Liver (tissue), 9 donors: Measurements from ENCODE around the gene COL4A4. TPM values are rescaled to one million over a fixed set of nuclear protein-coding genes. Genes with fewer than 3 reads are reported as not detected.

Experiments used
- DNase-seq: peaks from one replicate; pipeline ENCODE4 v3.0.0-alpha.2; 2017; ENCODE audit warnings: low spot score
- H3K27ac ChIP-seq, 2 donors: one replicate each; pipeline ENCODE4 v1.7.0; 2013; ENCODE audit warnings: inconsistent platforms in 2 of 2, low read length in 2 of 2, control low read depth in 1 of 2, low read depth in 1 of 2, mild to moderate bottlenecking in 1 of 2
- H3K27me3 ChIP-seq, 4 donors: one replicate each; pipeline versions ENCODE4 v1.6.1 to v1.7.0; 2013; ENCODE audit warnings: low read length in 3 of 4, inconsistent platforms in 1 of 4, mild to moderate bottlenecking in 1 of 4, moderate library complexity in 1 of 4; ENCODE audit not compliant: control insufficient read depth in 4 of 4, insufficient read depth in 4 of 4
- H3K36me3 ChIP-seq, 4 donors: one replicate each; pipeline versions ENCODE4 v1.6.1 to v1.7.0; 2013; ENCODE audit warnings: low read length in 3 of 4, mild to moderate bottlenecking in 3 of 4, low read depth in 1 of 4, moderate library complexity in 1 of 4; ENCODE audit not compliant: control insufficient read depth in 4 of 4, insufficient read depth in 3 of 4
- H3K4me1 ChIP-seq, 4 donors: one replicate each; pipeline versions ENCODE4 v1.6.1 to v1.7.0; 2013; ENCODE audit warnings: low read length in 3 of 4, mild to moderate bottlenecking in 3 of 4, moderate library complexity in 1 of 4; ENCODE audit not compliant: control insufficient read depth in 4 of 4, insufficient read depth in 4 of 4
- H3K4me3 ChIP-seq, 3 donors: one replicate each; pipeline versions ENCODE4 v1.6.1 to v1.7.0; 2013; ENCODE audit warnings: low read length in 3 of 3, control low read depth in 1 of 3, low read depth in 1 of 3, mild to moderate bottlenecking in 1 of 3
- H3K9ac ChIP-seq, 2 donors: one replicate each; pipeline ENCODE4 v1.7.0; 2013; ENCODE audit warnings: low read length in 2 of 2, mild to moderate bottlenecking in 2 of 2, moderate library complexity in 2 of 2, control low read depth in 1 of 2, low read depth in 1 of 2
- H3K9me3 ChIP-seq, 4 donors: one replicate each; pipeline versions ENCODE4 v1.6.1 to v1.7.0; 2013; ENCODE audit warnings: low read length in 3 of 4; ENCODE audit not compliant: control insufficient read depth in 4 of 4
- ATF3 ChIP-seq: IDR thresholded peaks from 2 replicates; pipeline ENCODE4 v1.6.1; 2016; ENCODE audit warnings: antibody characterized with exemption
- CTCF ChIP-seq: fragments of 150-350 bp; IDR thresholded peaks from 2 replicates; pipeline ENCODE4 v1.5.1; 2017; ENCODE audit warnings: improper control_type of control experiment, low read depth, low read length; ENCODE audit not compliant: missing input control
- EGR1 ChIP-seq, 2 donors: IDR thresholded peaks; 2 replicates each; pipeline ENCODE4 v1.6.1; 2016 to 2018; ENCODE audit warnings: antibody characterized with exemption in 2 of 2, low read depth in 2 of 2
- FOXA1 ChIP-seq: IDR thresholded peaks from 2 replicates; pipeline ENCODE4 v1.6.1; 2016; ENCODE audit warnings: antibody characterized with exemption
- FOXA2 ChIP-seq: IDR thresholded peaks from 2 replicates; pipeline ENCODE4 v1.6.1; 2016; ENCODE audit warnings: antibody characterized with exemption
- GABPA ChIP-seq, 2 donors: IDR thresholded peaks in 1 of 2; conservative IDR thresholded peaks in 1 of 2; 2 replicates each; pipeline ENCODE4 v1.6.1; 2016; ENCODE audit warnings: antibody characterized with exemption in 2 of 2, mild to moderate bottlenecking in 1 of 2, moderate library complexity in 1 of 2
- HNF4A ChIP-seq, 2 donors: conservative IDR thresholded peaks; 2 replicates each; pipeline ENCODE4 v1.6.1; 2016; ENCODE audit warnings: antibody characterized with exemption in 2 of 2, mild to moderate bottlenecking in 2 of 2
- HNF4G ChIP-seq: IDR thresholded peaks from 2 replicates; pipeline ENCODE4 v1.6.1; 2016; ENCODE audit warnings: antibody characterized with exemption
- JUND ChIP-seq, 2 donors: IDR thresholded peaks; 2 replicates each; pipeline ENCODE4 v1.6.1; 2016; ENCODE audit warnings: antibody characterized with exemption in 2 of 2
- MAX ChIP-seq: IDR thresholded peaks from 2 replicates; pipeline ENCODE4 v1.6.1; 2016; ENCODE audit warnings: antibody characterized with exemption
- NR2F2 ChIP-seq: IDR thresholded peaks from 2 replicates; pipeline ENCODE4 v1.6.1; 2016; ENCODE audit warnings: antibody characterized with exemption
- RAD21 ChIP-seq, 2 donors: IDR thresholded peaks; 2 replicates each; pipeline ENCODE4 v1.6.1; 2016; ENCODE audit warnings: antibody characterized with exemption in 2 of 2, mild to moderate bottlenecking in 2 of 2
- REST ChIP-seq: IDR thresholded peaks from 2 replicates; pipeline ENCODE4 v1.6.1; 2016; ENCODE audit warnings: antibody characterized with exemption, mild to moderate bottlenecking
- RXRA ChIP-seq, 2 donors: IDR thresholded peaks; 2 replicates each; pipeline ENCODE4 v1.6.1; 2017 to 2018; ENCODE audit warnings: antibody characterized with exemption in 2 of 2, mild to moderate bottlenecking in 1 of 2
- SP1 ChIP-seq: IDR thresholded peaks from 2 replicates; pipeline ENCODE4 v1.6.1; 2018; ENCODE audit warnings: antibody characterized with exemption, mild to moderate bottlenecking
- TAF1 ChIP-seq: conservative IDR thresholded peaks from 2 replicates; pipeline ENCODE4 v1.6.1; 2016; ENCODE audit warnings: antibody characterized with exemption, mild to moderate bottlenecking
- ZBTB33 ChIP-seq: IDR thresholded peaks from 2 replicates; pipeline ENCODE4 v1.6.1; 2016; ENCODE audit warnings: antibody characterized with exemption
- WGBS: extraction: QIAGEN DNeasy Blood & Tissue Kit; methylation state at CpG from one replicate; pipeline ENCODE4 v1.1.7; 2013; 5-methylcytosine and 5-hydroxymethylcytosine counted together
- polyA plus RNA-seq, 2 donors: library from polyadenylated mRNA; stranded (reverse) in 1 of 2; unstranded in 1 of 2; fragments of 200-250 nt in 1 of 2; fragments of >200 nt in 1 of 2; fragmentation: Nextera tagmentation in 1 of 2; extraction: Ambion mirVana in 1 of 2; gene quantifications; one replicate each; pipeline versions ENCODE4 v1.2.1 to v1.2.3, GENCODE V29; 2013 to 2015
- total RNA-seq, 2 donors: library from RNA; depleted of rRNA; stranded (reverse); fragments of >200 nt; gene quantifications; one replicate each; pipeline ENCODE4 v1.2.3, GENCODE V29; 2014
- donor health status: healthy.
- donor health status: healthy.
- donor health status: healthy.
- donor health status: healthy.
- donor health status: healthy.

The COL4A4 gene
- total and polyA plus RNA-seq, 4 donors = 0.14 to 3.8 (median 0.82) TPM

GRCh38 chr2:227153307-227153706, 10.7 kb downstream of the COL4A4 start:
- Histone ChIP-seq H3K9ac (no peak overlapping the region), H3K4me3 (no peak overlapping the region), H3K27ac (no peak overlapping the region), H3K9me3 (no peaks in the 10 kb centered on the region), H3K36me3 (no peaks in the 10 kb centered on the region), H3K27me3 (no peaks in the 10 kb centered on the region), H3K4me1 (no peaks in the 10 kb centered on the region)
- WGBS = 74% methylated on average over 4 of the region's 4 CpGs
- TF ChIP-seq RXRA (IDR thresholded peaks at IDR 0.05) = no peak
- no peak for TF ChIP-seq NR2F2
- TF ChIP-seq MAX = no peak
- no peak for TF ChIP-seq EGR1 (IDR thresholded peaks at IDR 0.05; ENCODE audit: low read depth in 2 of 2)
- no peak for TF ChIP-seq ATF3
- TF ChIP-seq REST = no peak
- TF ChIP-seq RAD21 (IDR thresholded peaks at IDR 0.05) = no peak
- TF ChIP-seq GABPA (IDR thresholded peaks at IDR 0.05 in 1 of 2, conservative IDR thresholded peaks at IDR 0.05 in 1 of 2) = no peak
- TF ChIP-seq ZBTB33 = no peak
- DNase-seq = no peak

GRCh38 chr2:227152093-227152766, 11.8 kb downstream of the COL4A4 start:
- 98% methylated on average over 2 of the region's 2 CpGs for WGBS
- H3K4me3 ChIP-seq = no peak overlapping the region
- H3K4me1 ChIP-seq = no peaks in the 10 kb centered on the region
- peaks cover 0 to 4% (median 0%) of the 10 kb centered on the region in 4 donors for H3K9me3 ChIP-seq
- no peak overlapping the region for H3K9ac ChIP-seq
- DNase-seq = no peak
- no peaks in the 10 kb centered on the region for H3K27me3 ChIP-seq
- H3K27ac ChIP-seq = no peak overlapping the region
- no peak for TF ChIP-seq SP1
- no peak for TF ChIP-seq FOXA1
- no peak for TF ChIP-seq TAF1
- no peak for TF ChIP-seq RXRA (IDR thresholded peaks at IDR 0.05)
- TF ChIP-seq NR2F2 = no peak
- TF ChIP-seq FOXA2 = no peak
- TF ChIP-seq JUND (IDR thresholded peaks at IDR 0.05) = no peak
- no peak for TF ChIP-seq HNF4A (conservative IDR thresholded peaks at IDR 0.05)
- no peak for TF ChIP-seq CTCF
- no peak for TF ChIP-seq HNF4G
- no peaks in the 10 kb centered on the region for H3K36me3 ChIP-seq
